ENCODE measurements around the gene PROCA1. TPM values are rescaled to one million over a fixed set of nuclear protein-coding genes. Genes with fewer than 3 reads are reported as not detected.

The PROCA1 gene
- total and polyA plus RNA-seq, 2 of the 13 experiments (the other 11 are each of a cell fraction or from before 2014, with no cell fraction given), result 0.73 to 1.5 TPM

- H3K9ac ChIP-seq (ENCODE audit: insufficient read depth, low read depth, low read length), result no peak overlapping the region
- H3K79me2 ChIP-seq (ENCODE audit: insufficient read depth, low read length), result no peaks in the 10 kb centered on the region
- H3K9me3 ChIP-seq (ENCODE audit: low read length), result no peaks in the 10 kb centered on the region
- ATAC-seq (no peak), DNase-seq (ENCODE audit: low spot score) (no peak), FAIRE-seq (no peak)
- H3K36me3 ChIP-seq (replicated peaks in 1 of 2; ENCODE audit: control insufficient read depth in 1 of 2, insufficient read depth in 2 of 2, low read length in 2 of 2), result peaks cover 0 to 11% of the 10 kb centered on the region in 2 experiments; a peak in 2 of 5 replicates
- no TSS peak for BruUV-seq (replicated peaks)
- no peak overlapping the region for H2AFZ ChIP-seq (ENCODE audit: low read length)
- H3K27ac ChIP-seq (ENCODE audit: extremely low read length, insufficient read depth, low read length), result no peak overlapping the region
- H3K4me1 ChIP-seq (ENCODE audit: insufficient read depth, low read length), result peaks cover 10% of the 10 kb centered on the region
- CTCF ChIA-PET (ENCODE audit: low intra/inter-chr PET ratio, low total read pairs), result no interaction called here
- no peaks in the 10 kb centered on the region for H3K27me3 ChIP-seq (ENCODE audit: control insufficient read depth in 1 of 2, insufficient read depth in 2 of 2, low read length in 2 of 2)
- intact Hi-C loops (cut with micrococcal nuclease; ENCODE audit: unreplicated experiment), result no loop called here
- no peak overlapping the region for H3K4me2 ChIP-seq (ENCODE audit: low read depth, low read length)
- H4K20me1 ChIP-seq (ENCODE audit: insufficient read depth, low read length), result no peaks in the 10 kb centered on the region
- POLR2A ChIA-PET, result interaction anchor here (0.7 kb wide), 1 partner anchor 12 kb away, joined by 3 read pairs; no protein-coding TSS in a partner anchor
- H3K4me3 ChIP-seq (replicated peaks in 1 of 3; ENCODE audit: insufficient read depth in 1 of 3, low read depth in 2 of 3, low read length in 3 of 3), result no peak overlapping the region
- WGBS (ENCODE audit: low lambda C conversion rate), result 100% methylated on average over 1 of the region's 1 CpG
- in situ Hi-C loops (cut with HindIII; ENCODE audit: extremely low pct_ligation_motif_present, low pct_unique_long_range_greater_than_20kb), result loop anchor here (25.0 kb wide), 1 partner anchor 379 kb away; no protein-coding TSS in a partner anchor
- TF ChIP-seq PTBP1 (IDR thresholded peaks at IDR 0.05; ENCODE audit: low read depth, low read length, poor library complexity, severe bottlenecking), result no peak
- no peak for TF ChIP-seq ZNF607 (CRISPR knock-in tag; IDR thresholded peaks at IDR 0.05; ENCODE audit: borderline replicate concordance)
- no peak for TF ChIP-seq ZNF3 (CRISPR knock-in tag; IDR thresholded peaks at IDR 0.05)
- TF ChIP-seq ZFX (CRISPR knock-in tag; IDR thresholded peaks at IDR 0.05; ENCODE audit: low read depth), result no peak
- TF ChIP-seq ZMAT5 (CRISPR knock-in tag; IDR thresholded peaks at IDR 0.05; ENCODE audit: borderline replicate concordance, low read depth), result no peak
- TF ChIP-seq BATF2 (CRISPR knock-in tag; IDR thresholded peaks at IDR 0.05), result no peak
- no peak for TF ChIP-seq CSRNP1 (CRISPR knock-in tag; IDR thresholded peaks at IDR 0.05)
- no peak for TF ChIP-seq ZNF30 (CRISPR knock-in tag; IDR thresholded peaks at IDR 0.05)
- TF ChIP-seq ZNF407 (CRISPR knock-in tag; IDR thresholded peaks at IDR 0.05; ENCODE audit: not compliant biosample characterization), result no peak
- TF ChIP-seq ZNF724P (CRISPR knock-in tag; IDR thresholded peaks at IDR 0.05; ENCODE audit: borderline replicate concordance), result no peak
- TF ChIP-seq ZNF234 (CRISPR knock-in tag; conservative IDR thresholded peaks at IDR 0.05), result no peak
- no peak for TF ChIP-seq TEAD3 (CRISPR knock-in tag; optimal IDR thresholded peaks at IDR 0.05; ENCODE audit: borderline replicate concordance)
- TF ChIP-seq ZC3H4 (CRISPR knock-in tag; IDR thresholded peaks at IDR 0.05; ENCODE audit: borderline replicate concordance), result no peak
- no peak for TF ChIP-seq ZNF546 (CRISPR knock-in tag; conservative IDR thresholded peaks at IDR 0.05)
Observed at GRCh38 chr17:28733346-28733745, 21.7 kb upstream of the PROCA1 start.

Data from HepG2 (cell line).